H7 (cell line): ENCODE data around the gene GPR39. TPM values are rescaled to one million over a fixed set of nuclear protein-coding genes. Genes with fewer than 3 reads are reported as not detected.

ENCODE experiments used
- DNase-seq: peaks from one replicate; pipeline ENCODE4 v3.0.0; 2012
- H3K27me3 ChIP-seq: 2 replicates; pipeline ENCODE4 v1.6.0; 2011; ENCODE audit warnings: mild to moderate bottlenecking, low read length; ENCODE audit not compliant: control insufficient read depth, insufficient read depth
- H3K36me3 ChIP-seq: replicated peaks from 2 replicates; pipeline ENCODE4 v1.5.1; 2011; ENCODE audit warnings: low read length; ENCODE audit not compliant: control insufficient read depth, insufficient read depth
- H3K4me3 ChIP-seq: 2 replicates; pipeline ENCODE4 v1.5.1; 2011; ENCODE audit warnings: low read depth, mild to moderate bottlenecking, control low read depth, low read length, moderate library complexity; ENCODE audit not compliant: insufficient read depth
- total RNA-seq: library from RNA; depleted of rRNA; stranded (reverse); fragments of >200 nt; shearing (Covaris generic); gene quantifications from 2 replicates; pipeline ENCODE4 v1.2.3, GENCODE V29; 2014

The GPR39 gene
- total RNA-seq, 1 experiment from 2014 or later = 6.2 TPM

DNA sequence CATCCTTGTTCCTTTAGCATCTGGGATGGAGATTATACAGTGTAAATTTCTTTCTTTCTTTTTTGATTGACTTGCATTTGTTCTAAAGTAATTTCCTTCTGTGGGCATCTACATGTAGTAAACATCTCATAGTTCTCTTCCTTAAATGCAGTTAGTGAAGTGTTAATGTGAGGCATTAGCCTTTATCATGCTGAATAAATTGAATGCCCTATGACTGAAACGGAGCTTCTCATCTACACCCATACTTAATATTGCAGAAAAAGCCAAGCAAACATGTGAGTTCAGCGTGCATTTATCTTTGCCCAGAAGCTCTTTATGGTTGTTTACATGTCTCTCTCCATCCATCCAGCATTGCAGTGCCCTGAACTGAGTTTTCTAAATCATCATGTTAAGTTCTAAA, 195.1 kb downstream of the GPR39 start:
- H3K4me3 ChIP-seq = no peak overlapping the region
- DNase-seq = no peak
- no peaks in the 10 kb centered on the region for H3K27me3 ChIP-seq
- no peaks in the 10 kb centered on the region for H3K36me3 ChIP-seq

DNA sequence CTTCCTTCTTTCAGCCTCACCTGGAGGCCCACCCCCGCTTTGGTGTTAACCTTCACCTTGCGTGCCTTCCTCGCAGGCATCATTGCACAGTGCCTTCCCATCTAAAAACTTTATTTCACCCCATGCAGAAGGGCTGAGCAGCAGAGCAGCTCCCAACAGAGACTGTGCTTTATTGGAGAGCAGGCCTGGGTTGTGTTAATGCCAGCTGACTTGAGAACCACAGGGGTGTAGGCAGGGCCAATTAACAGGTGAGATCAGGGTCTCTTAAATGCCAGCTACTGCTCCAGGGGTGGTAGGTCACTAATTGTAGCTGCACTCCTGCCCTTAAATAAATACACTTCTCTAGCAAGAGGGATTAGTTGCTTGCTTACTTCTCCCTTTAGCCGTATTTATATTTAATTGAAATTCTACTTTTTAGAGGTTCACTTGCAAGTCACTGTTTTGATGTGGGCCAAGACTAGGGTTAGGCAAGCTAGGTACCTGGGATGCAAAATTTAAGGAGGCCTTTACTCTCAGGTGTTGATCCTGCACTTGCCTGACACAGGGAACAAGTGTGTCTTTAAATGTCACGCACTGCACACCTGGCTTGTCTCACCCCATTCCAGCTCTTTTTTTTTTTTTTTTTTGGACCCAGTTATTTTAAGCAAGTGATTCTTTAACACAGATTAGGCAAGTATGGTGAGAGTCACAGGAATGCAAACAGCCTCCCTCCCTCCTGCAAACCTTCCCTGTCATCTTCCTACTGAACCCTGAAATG, 198.9 kb downstream of the GPR39 start:
- Histone ChIP-seq H3K36me3 (no peaks in the 10 kb centered on the region), H3K4me3 (no peak overlapping the region), H3K27me3 (no peaks in the 10 kb centered on the region)
- no peak for DNase-seq

DNA sequence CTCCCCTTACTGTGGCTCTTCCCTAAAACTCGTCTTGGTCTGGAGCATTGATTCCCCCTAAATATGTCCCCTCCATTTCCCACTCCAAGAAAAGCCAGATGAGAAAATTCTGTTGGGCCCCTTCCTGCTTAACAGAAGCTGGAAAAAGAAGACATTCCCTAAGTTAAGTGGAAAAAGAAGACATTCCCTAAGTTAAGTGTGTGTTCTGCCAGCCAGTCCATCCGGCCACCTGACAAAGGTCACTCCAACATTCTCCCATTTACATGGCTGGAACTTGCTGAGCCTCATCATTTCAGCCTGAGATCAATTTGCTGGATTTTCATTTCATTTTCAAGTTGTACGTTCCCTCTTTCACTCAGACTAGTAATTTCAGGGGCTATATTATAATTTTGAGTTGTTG, 201.4 kb downstream of the GPR39 start:
- H3K27me3 ChIP-seq = no peaks in the 10 kb centered on the region
- DNase-seq = no peak
- no peaks in the 10 kb centered on the region for H3K36me3 ChIP-seq
- H3K4me3 ChIP-seq = no peak overlapping the region

DNA sequence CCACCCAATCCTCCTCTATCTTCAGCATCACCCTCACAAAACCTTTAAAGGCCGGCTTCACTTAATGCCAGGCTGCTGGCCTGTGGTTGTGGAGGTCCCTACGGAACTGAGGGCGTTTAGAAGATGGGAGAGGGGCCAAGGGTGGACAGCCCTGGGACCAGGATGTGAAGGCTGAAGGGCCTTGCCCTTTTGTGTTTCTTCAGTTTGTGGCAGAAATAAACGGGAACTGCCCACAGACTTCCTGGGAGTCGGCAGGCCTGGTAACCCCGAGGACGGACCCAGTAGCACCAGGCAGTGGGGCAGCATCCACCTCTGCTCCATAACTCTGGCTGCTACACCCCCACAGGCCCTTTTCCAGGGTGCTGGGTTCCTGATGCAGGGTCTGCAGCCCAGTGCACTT, 202.1 kb downstream of the GPR39 start:
- Histone ChIP-seq H3K27me3 (no peaks in the 10 kb centered on the region), H3K4me3 (no peak overlapping the region), H3K36me3 (no peaks in the 10 kb centered on the region)
- DNase-seq = no peak

DNA sequence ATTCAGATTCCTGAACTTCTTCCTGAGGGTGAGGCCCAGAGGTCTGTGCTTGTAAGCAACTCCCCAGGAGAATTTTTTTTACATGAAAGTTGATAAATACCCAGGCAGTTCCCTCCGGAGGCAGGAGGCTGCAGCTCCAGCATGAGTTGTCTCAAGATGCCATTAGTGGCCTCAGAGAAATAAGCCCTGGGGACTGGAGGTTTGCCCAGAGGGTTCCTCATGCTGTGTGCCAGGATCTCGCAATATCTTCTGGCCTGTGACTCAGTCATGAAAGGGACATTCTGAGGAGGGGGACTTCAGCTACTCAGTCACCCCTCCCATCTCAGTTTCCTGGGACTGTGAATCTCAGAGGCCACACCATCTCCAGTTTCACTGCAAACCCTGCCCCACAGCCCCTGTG, 203.5 kb downstream of the GPR39 start:
- no peaks in the 10 kb centered on the region for H3K27me3 ChIP-seq
- no peak for DNase-seq
- no peak overlapping the region for H3K4me3 ChIP-seq
- H3K36me3 ChIP-seq = no peaks in the 10 kb centered on the region

DNA sequence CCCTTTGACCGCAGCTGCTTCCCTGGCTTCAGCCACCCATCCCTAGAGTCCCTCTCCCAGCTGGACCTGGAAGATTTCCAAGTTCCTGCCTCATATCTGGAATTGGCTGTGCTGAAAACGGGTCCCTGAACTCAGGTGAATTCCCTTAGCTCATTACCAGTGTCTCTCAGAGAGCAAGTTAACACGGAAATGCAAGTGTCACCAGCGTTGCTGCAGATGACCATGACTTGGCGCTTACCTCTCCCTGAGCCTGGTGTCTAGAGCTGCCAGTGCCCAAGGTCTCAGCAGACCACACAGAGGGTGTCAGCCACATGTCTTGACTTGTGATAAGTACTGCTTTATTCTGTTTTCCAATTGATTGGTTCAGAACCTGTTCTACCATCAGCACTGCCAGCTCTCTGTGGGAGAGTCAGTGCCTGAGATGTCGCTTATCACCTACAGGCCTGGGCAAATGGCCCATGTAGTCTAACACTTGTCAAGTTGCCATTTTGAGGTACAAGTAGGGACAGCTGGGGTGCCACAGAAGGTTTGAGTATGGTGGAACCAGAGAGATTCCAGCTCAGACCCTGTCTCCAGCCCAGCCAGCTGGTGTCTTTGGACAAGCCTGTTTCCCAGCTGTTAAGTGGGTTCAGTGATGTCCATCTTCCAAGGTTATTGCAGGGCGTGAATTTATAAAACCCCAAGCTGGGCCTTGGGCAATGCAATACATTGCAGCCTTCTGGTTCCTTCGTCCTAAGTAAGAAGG, 204.7 kb downstream of the GPR39 start:
- Histone ChIP-seq H3K4me3 (no peak overlapping the region), H3K36me3 (no peaks in the 10 kb centered on the region), H3K27me3 (no peaks in the 10 kb centered on the region)
- DNase-seq = no peak

DNA sequence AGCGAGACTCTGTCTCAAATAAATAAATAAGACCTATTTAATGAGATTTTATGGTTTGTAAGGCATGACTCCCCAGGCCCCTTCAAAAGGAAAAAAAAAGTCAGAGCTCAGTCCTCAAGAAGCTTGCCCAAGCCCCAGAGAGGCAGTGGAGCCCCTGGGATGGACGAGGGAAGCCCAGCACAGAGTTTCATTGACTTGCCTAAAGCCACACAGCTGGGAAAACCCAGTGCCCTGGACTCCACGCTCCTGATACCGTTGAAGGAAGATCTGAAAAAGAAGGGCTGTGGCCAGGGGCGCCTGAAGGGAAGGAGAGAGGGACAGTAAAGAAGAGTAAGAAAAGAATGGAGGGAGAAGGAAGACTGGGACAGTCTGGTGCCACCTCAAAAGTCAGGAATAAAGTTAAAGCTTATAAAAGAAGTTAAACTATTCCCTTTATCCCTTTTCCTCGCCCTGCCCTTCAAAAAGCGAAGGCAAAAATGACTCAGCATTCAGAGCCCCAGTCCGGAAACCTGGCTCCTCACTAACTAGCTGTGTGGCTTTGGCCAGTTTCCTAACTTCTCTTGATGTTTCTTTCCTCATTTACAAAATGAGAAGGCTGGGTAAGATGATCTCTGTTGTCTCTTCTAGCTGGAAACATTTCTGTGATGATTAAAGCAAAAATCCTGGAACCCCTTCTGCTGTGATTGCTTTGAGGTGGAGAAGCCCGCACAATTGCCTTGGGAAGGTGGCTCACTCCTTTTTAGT, 206.7 kb downstream of the GPR39 start:
- no peaks in the 10 kb centered on the region for H3K36me3 ChIP-seq
- DNase-seq = no peak

DNA sequence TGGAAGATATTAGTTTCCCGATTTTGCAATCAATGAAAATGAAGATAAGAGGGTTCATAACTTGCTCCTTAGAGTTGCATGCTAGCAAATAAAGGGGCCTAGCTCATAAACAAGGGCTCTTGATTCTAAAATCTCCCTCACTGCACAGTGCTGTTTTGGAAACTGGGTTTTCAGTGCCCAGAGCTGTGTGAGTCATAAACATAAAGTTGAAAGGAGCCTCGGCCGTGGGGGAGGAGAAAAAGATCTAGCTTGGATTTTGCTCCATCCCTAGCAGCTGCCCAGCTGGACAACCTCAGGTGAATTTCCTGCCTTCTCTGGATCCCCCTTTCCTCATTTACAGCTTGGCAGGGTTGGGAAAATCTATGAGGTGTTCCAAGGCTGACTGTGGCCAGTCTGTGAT, 210.9 kb downstream of the GPR39 start:
- H3K27me3 ChIP-seq = no peaks in the 10 kb centered on the region
- H3K4me3 ChIP-seq = no peak overlapping the region
- no peak for DNase-seq
- no peaks in the 10 kb centered on the region for H3K36me3 ChIP-seq

More for the DNA sequence above, 206.7 kb downstream of the GPR39 start:
- Histone ChIP-seq H3K27me3 (no peaks in the 10 kb centered on the region), H3K4me3 (no peak overlapping the region)

DNA sequence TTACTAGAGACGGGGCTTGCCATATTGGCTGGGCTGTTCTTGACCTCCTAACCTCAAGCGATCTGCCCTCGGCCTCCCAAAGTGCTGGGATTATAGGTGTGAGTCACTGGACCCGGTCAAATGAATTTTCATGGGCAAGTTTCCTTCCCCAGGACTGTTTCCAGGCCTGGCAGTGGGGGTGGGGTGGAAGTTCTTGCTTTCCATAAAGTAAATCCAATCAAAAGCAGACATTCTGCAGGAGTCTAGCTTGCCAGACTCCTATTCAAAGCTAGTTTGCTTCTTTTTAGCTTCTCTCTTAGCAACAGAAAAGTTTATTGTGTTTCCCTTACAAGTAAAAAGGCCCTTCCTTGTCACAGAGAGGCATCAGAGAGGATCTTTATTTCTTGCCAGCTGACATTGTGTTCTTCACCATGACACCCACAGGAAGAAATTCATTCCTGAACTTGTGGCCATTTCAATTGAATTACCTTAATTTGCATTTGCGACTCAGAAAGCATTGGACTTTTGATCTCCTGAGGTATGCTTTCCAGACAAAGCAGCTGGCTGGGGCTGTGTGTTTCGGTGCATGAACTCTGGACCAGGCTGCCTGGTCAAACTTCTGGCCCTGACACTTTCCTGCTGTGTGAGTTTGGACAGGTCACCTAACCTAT, 215.5 kb downstream of the GPR39 start:
- no peak for DNase-seq

DNA sequence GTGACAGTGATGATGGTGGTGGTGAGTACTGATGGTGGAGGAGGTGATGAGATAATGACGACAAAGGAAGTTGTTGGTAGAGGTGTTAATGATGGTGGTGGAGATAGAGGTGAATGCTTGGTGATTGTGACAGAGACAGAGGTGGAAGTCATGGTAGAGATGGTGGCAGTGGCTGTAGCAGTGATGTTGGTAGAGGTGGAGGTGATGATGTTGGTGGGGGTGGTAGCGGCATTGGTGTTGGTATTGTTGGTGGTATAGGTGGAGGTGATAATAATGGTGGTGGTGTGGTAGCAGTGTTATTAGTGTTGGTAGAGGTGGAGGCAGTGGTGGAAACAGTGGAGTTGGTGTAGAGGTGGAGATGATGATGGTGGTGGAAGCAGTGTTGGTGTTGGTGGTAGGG, 217.0 kb downstream of the GPR39 start:
- no peak overlapping the region for H3K4me3 ChIP-seq
- no peaks in the 10 kb centered on the region for H3K27me3 ChIP-seq
- DNase-seq = no peak
- no peaks in the 10 kb centered on the region for H3K36me3 ChIP-seq

More for the DNA sequence above, 215.5 kb downstream of the GPR39 start:
- Histone ChIP-seq H3K36me3 (no peaks in the 10 kb centered on the region), H3K27me3 (no peaks in the 10 kb centered on the region), H3K4me3 (no peak overlapping the region)

DNA sequence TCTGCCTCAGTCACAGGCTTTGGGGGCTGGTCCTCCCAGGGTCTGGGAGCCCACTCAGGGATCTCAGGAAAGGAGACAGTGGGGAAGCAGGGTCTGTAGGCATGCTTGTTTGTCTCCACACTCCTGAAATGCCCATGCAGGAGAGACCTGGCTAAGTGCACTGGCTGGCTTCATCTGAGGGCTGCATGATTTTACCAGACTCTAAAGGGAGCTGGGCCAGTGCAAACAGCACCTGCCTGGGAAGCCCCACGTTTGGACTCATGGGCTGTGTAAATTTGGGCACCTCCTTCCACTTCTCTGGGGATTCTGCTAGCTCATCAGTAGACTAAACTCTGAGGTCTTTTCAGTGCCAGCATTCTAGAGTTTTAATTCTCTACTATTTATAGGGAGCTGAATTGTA, 219.7 kb downstream of the GPR39 start:
- no peak for DNase-seq
- no peak overlapping the region for H3K4me3 ChIP-seq
- H3K36me3 ChIP-seq = no peaks in the 10 kb centered on the region
- no peaks in the 10 kb centered on the region for H3K27me3 ChIP-seq

DNA sequence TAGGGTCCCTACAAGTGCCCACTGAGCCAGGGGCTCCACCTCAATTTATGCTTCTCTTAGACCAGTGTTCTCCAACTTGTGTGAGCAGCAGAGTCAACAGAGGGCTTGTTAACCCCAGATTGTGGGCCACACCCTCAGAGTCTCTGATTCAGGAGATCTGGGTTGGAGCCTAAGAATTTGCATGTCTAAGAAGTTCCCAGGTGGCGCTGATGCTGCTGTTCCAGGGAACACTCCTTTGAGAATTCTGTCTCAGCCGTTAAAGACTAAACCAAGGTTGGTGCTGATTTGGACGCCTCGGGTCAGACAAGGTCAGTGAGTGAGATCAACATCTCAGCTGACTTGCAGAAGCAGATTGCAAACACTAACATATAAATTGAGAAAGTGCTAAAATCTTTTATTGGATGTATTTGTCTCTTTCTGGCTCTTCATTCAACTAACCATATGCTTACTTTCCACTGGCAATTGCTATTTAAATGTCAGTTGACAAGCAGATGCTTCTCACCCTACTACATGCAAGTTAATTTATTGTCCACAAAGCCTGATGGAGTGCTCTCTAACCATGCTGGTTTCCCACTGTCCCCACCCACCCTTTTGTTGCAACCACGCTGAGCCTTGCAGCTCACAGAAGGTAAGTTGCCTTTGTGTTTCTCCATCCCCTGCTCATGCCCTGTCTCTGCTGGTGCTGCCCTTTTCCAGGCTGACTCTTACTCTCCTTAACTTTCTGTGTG, 221.9 kb downstream of the GPR39 start:
- Histone ChIP-seq H3K36me3 (no peaks in the 10 kb centered on the region), H3K4me3 (no peak overlapping the region), H3K27me3 (no peaks in the 10 kb centered on the region)
- no peak for DNase-seq

DNA sequence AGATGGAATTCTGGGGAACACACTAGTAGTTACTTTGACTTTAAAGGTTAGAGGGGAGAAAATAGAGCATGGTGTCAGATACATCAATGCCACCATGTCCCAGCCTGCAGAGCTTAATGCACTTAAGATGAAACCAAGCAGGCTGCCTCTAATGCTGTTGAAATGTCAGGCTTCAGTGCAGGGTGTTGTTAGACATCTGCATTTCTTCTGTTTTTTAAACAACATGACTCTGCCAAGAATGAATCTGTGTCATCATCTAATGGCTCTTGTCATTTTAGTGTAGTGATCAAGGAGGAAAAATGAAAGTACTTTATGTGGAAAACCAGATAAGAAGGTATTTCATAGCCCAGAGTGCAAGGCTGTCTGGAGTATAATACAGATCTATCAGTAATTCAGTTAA, 223.5 kb downstream of the GPR39 start:
- Histone ChIP-seq H3K36me3 (no peaks in the 10 kb centered on the region), H3K27me3 (no peaks in the 10 kb centered on the region), H3K4me3 (no peak overlapping the region)
- DNase-seq = no peak

DNA sequence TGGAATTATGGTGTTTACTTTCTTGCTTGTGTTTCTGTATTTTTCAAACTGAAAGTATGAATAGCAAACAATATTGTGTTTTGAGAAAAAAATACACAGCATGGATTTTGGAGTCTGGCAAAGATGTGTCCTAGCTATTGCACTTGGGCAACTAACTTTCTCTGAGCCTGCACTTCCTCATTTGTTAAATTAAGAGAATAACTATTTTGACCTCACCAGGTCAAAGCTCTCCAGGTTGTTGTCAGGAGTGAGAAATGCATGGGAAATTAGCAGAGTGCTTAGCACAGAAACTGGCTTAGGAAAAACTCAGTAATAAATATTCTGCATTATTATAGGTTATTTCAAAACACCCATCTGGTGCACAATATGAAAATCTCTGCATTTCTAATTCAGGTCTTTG, 225.2 kb downstream of the GPR39 start:
- no peak for DNase-seq
- Histone ChIP-seq H3K4me3 (no peak overlapping the region), H3K27me3 (no peaks in the 10 kb centered on the region), H3K36me3 (no peaks in the 10 kb centered on the region)
